OCI-LY1 (cell line): Measurements from ENCODE around the gene SPATA18.

Source experiments
- H2AFZ ChIP-seq: fragments of 200-600 bp; sonication (generic), shearing (Covaris generic); 2 replicates; pipeline ENCODE4 v1.6.0; 2014; ENCODE audit warnings: antibody characterized with exemption, mild to moderate bottlenecking, low read length
- H3F3A ChIP-seq: fragments of 200-600 bp; sonication (generic), shearing (Covaris generic); 2 replicates; pipeline ENCODE4 v1.6.0; 2014; ENCODE audit warnings: mild to moderate bottlenecking, antibody characterized with exemption, low read length, moderate library complexity; ENCODE audit not compliant: insufficient read depth
- H3K27ac ChIP-seq: fragments of 200-600 bp; sonication (generic); 2 replicates; pipeline ENCODE4 v1.5.1; 2014; ENCODE audit warnings: low read length, mixed run types, mild to moderate bottlenecking, low read depth; ENCODE audit not compliant: poor library complexity, severe bottlenecking
- H3K27me3 ChIP-seq: fragments of 200-600 bp; sonication (generic); 2 replicates; pipeline ENCODE4 v1.6.0; 2014; ENCODE audit warnings: antibody characterized with exemption, mild to moderate bottlenecking, low read length, moderate library complexity; ENCODE audit not compliant: insufficient read depth
- H3K36me3 ChIP-seq: fragments of 200-600 bp; sonication (generic); 2 replicates; pipeline ENCODE4 v1.6.1; 2014; ENCODE audit warnings: mild to moderate bottlenecking, antibody characterized with exemption, low read length, moderate library complexity, mixed read lengths; ENCODE audit not compliant: insufficient read depth
- H3K4me1 ChIP-seq: fragments of 200-600 bp; sonication (generic); 2 replicates; pipeline ENCODE4 v1.5.1; 2014; ENCODE audit warnings: mild to moderate bottlenecking, low read length, moderate library complexity; ENCODE audit not compliant: insufficient read depth, severe bottlenecking
- H3K4me2 ChIP-seq: fragments of 200-600 bp; sonication (generic), shearing (Covaris generic); 2 replicates; pipeline ENCODE4 v1.6.1; 2014; ENCODE audit warnings: low read length
- H3K4me3 ChIP-seq: fragments of 200-600 bp; sonication (generic); 2 replicates; pipeline ENCODE4 v1.5.1; 2014; ENCODE audit warnings: low read length, low read depth, mild to moderate bottlenecking, mixed read lengths; ENCODE audit not compliant: poor library complexity, severe bottlenecking
- H3K79me2 ChIP-seq: fragments of 200-600 bp; shearing (Covaris generic); 2 replicates; pipeline ENCODE4 v1.6.1; 2016; ENCODE audit warnings: mixed run types, low read length, mixed read lengths; ENCODE audit not compliant: insufficient read depth
- H3K9ac ChIP-seq: fragments of 200-600 bp; sonication (generic), shearing (Covaris generic); 2 replicates; pipeline ENCODE4 v1.6.1; 2014; ENCODE audit warnings: mild to moderate bottlenecking, low read length, mixed read lengths
- H3K9me2 ChIP-seq: fragments of 200-600 bp; sonication (generic), shearing (Covaris generic); 2 replicates; pipeline ENCODE4 v1.6.1; 2014; ENCODE audit warnings: low read depth, mild to moderate bottlenecking, low read length, mixed read lengths
- H3K9me3 ChIP-seq: fragments of 200-600 bp; shearing (Covaris generic); 2 replicates; pipeline ENCODE4 v1.6.1; 2014; ENCODE audit warnings: low read length, mixed read lengths
- H4K20me1 ChIP-seq: fragments of 200-600 bp; sonication (generic), shearing (Covaris generic); 2 replicates; pipeline ENCODE4 v1.6.0; 2016; ENCODE audit warnings: mild to moderate bottlenecking, low read length; ENCODE audit not compliant: insufficient read depth
- CTCF ChIP-seq: fragments of 200-600 bp; sonication (generic), shearing (Covaris generic); IDR thresholded peaks from 2 replicates; pipeline ENCODE4 v1.5.1; 2017; ENCODE audit warnings: mild to moderate bottlenecking, antibody characterized with exemption, low read length, moderate library complexity, mixed read lengths
- EZH2 ChIP-seq: fragments of 200-600 bp; sonication (generic), shearing (Covaris generic); IDR thresholded peaks from 2 replicates; pipeline ENCODE4 v1.8.0; 2017; ENCODE audit warnings: borderline replicate concordance, mixed run types, mild to moderate bottlenecking, antibody characterized with exemption, low read length, moderate library complexity, mixed read lengths

Gene SPATA18

GRCh38 chr4:52058275-52058674 is 7.2 kb downstream of the SPATA18 start:
- Histone ChIP-seq H3K4me1 (no peaks in the 10 kb centered on the region), H3K36me3 (no peaks in the 10 kb centered on the region), H3K9me3 (no peaks in the 10 kb centered on the region), H4K20me1 (no peaks in the 10 kb centered on the region), H3K79me2 (no peaks in the 10 kb centered on the region), H2AFZ (no peak overlapping the region), H3K9ac (no peak overlapping the region), H3K27ac (no peak overlapping the region), H3K9me2 (no peaks in the 10 kb centered on the region), H3K4me3 (no peak overlapping the region), H3K27me3 (no peaks in the 10 kb centered on the region), H3F3A (no peaks in the 10 kb centered on the region), H3K4me2 (no peak overlapping the region)
- TF ChIP-seq CTCF (no peak), EZH2 (no peak)

- H3K9me3 ChIP-seq: no peaks in the 10 kb centered on the region
- H3K4me1 ChIP-seq: no peaks in the 10 kb centered on the region
- no peak overlapping the region for H3K9ac ChIP-seq
- H3K27me3 ChIP-seq: no peaks in the 10 kb centered on the region
- H3K9me2 ChIP-seq: no peaks in the 10 kb centered on the region
- H3K36me3 ChIP-seq: no peaks in the 10 kb centered on the region
- H3K4me2 ChIP-seq: no peak overlapping the region
- H4K20me1 ChIP-seq: no peaks in the 10 kb centered on the region
- H3F3A ChIP-seq: no peaks in the 10 kb centered on the region
- no peak overlapping the region for H2AFZ ChIP-seq
- no peaks in the 10 kb centered on the region for H3K79me2 ChIP-seq
- no peak overlapping the region for H3K27ac ChIP-seq
- H3K4me3 ChIP-seq: no peak overlapping the region
- no peak for TF ChIP-seq CTCF
- no peak for TF ChIP-seq EZH2
These were observed 8.3 kb downstream of the SPATA18 start for GRCh38 chr4:52059372-52059771.

- Histone ChIP-seq H3K27me3 (no peaks in the 10 kb centered on the region), H3F3A (no peaks in the 10 kb centered on the region), H3K79me2 (no peaks in the 10 kb centered on the region), H3K4me2 (no peak overlapping the region), H3K9me2 (no peaks in the 10 kb centered on the region), H3K4me3 (no peak overlapping the region), H4K20me1 (no peaks in the 10 kb centered on the region), H3K9ac (no peak overlapping the region), H2AFZ (no peak overlapping the region), H3K27ac (no peak overlapping the region), H3K4me1 (no peaks in the 10 kb centered on the region), H3K36me3 (no peaks in the 10 kb centered on the region), H3K9me3 (no peaks in the 10 kb centered on the region)
- TF ChIP-seq EZH2: no peak
- no peak for TF ChIP-seq CTCF
These were observed 18.5 kb downstream of the SPATA18 start for GRCh38 chr4:52069571-52069970.
